NCI-H1694 (cell line): ENCODE measurements around the gene USP34.
"Not testable (repeated sequence)": the region's sequence is repeated elsewhere in the genome, so short reads cannot be mapped to it uniquely, and the experiment has no call there.

Source experiments
- DNase-seq: peaks from one replicate; lab custom pipeline; 2025; lab: John Stamatoyannopoulos, UW

Gene USP34

GRCh38 chr2:61423714-61424113, 47.2 kb downstream of the USP34 start:
- no peak for DNase-seq

- DNase-seq, result no peak
Observed at GRCh38 chr2:61421611-61422010, 49.3 kb downstream of the USP34 start.

GRCh38 chr2:61420991-61421544, 49.8 kb downstream of the USP34 start:
- no peak for DNase-seq

- DNase-seq, result no peak
Observed at GRCh38 chr2:61419570-61419969, 51.3 kb downstream of the USP34 start.

- DNase-seq, result no peak
Observed at GRCh38 chr2:61419129-61419528, 51.8 kb downstream of the USP34 start.

- no peak for DNase-seq
Observed at GRCh38 chr2:61416871-61417645, 53.8 kb downstream of the USP34 start.

- no peak for DNase-seq
Observed at GRCh38 chr2:61415265-61415664, 55.6 kb downstream of the USP34 start.

GRCh38 chr2:61414674-61415073, 56.2 kb downstream of the USP34 start:
- DNase-seq, result no peak

GRCh38 chr2:61411109-61411508, 59.8 kb downstream of the USP34 start:
- no peak for DNase-seq

GRCh38 chr2:61410185-61410584, 60.7 kb downstream of the USP34 start:
- no peak for DNase-seq

GRCh38 chr2:61405813-61406212, 65.1 kb downstream of the USP34 start:
- no peak for DNase-seq

GRCh38 chr2:61404438-61404837, 66.4 kb downstream of the USP34 start:
- DNase-seq, result no peak

- DNase-seq, result no peak
Observed at GRCh38 chr2:61398413-61398812, 72.5 kb downstream of the USP34 start.

GRCh38 chr2:61396005-61396404, 74.9 kb downstream of the USP34 start:
- DNase-seq, result no peak

GRCh38 chr2:61387588-61387987, 83.3 kb downstream of the USP34 start:
- not testable (repeated sequence) for DNase-seq

- DNase-seq, result not testable (repeated sequence)
Observed at GRCh38 chr2:61380882-61381197, 90.0 kb downstream of the USP34 start.

GRCh38 chr2:61380056-61380881, 90.6 kb downstream of the USP34 start:
- DNase-seq, result no peak

GRCh38 chr2:61379521-61379920, 91.4 kb downstream of the USP34 start:
- DNase-seq, result no peak

GRCh38 chr2:61378281-61378680, 92.6 kb downstream of the USP34 start:
- no peak for DNase-seq

GRCh38 chr2:61377046-61377445, 93.8 kb downstream of the USP34 start:
- DNase-seq, result no peak

GRCh38 chr2:61376211-61376610, 94.7 kb downstream of the USP34 start:
- no peak for DNase-seq

- DNase-seq, result no peak
Observed at GRCh38 chr2:61371027-61371426, 99.9 kb downstream of the USP34 start.
